Mucosa of gallbladder (tissue), 1 donor: Measurements from ENCODE around the gene ZC3H12D. TPM values are rescaled to one million over a fixed set of nuclear protein-coding genes. Genes with fewer than 3 reads are reported as not detected.
"Not testable (repeated sequence)": the region's sequence is repeated elsewhere in the genome, so short reads cannot be mapped to it uniquely, and the experiment has no call there.

Source experiments
- DNase-seq: peaks from one replicate; pipeline ENCODE4 v3.0.0-alpha.2; 2020; ENCODE audit warnings: low spot score
- total RNA-seq: library from RNA; stranded (reverse); gene quantifications from one replicate; pipeline ENCODE4 v1.2.1, GENCODE V29; 2021
- donor health status: DM: no; HTN: no; CAD: no.

Gene ZC3H12D
- total RNA-seq, 1 donor from 2014 or later = 1.6 TPM

GRCh38 chr6:149483849-149484655 is 762 bp downstream of the ZC3H12D start:
- no peak for DNase-seq

GRCh38 chr6:149483334-149483725 is 1.5 kb downstream of the ZC3H12D start:
- no peak for DNase-seq

- DNase-seq = no peak
Observed at GRCh38 chr6:149482545-149483333, 2.1 kb downstream of the ZC3H12D start.

GRCh38 chr6:149480502-149481280 is 4.1 kb downstream of the ZC3H12D start:
- no peak for DNase-seq

- no peak for DNase-seq
Observed at GRCh38 chr6:149478631-149479314, 6.0 kb downstream of the ZC3H12D start.

- no peak for DNase-seq
Observed at GRCh38 chr6:149477544-149477943, 7.3 kb downstream of the ZC3H12D start.

- no peak for DNase-seq
Observed at GRCh38 chr6:149476789-149477455, 7.9 kb downstream of the ZC3H12D start.

GRCh38 chr6:149474108-149474935 is 10.5 kb downstream of the ZC3H12D start:
- DNase-seq = no peak

- DNase-seq = no peak
Observed at GRCh38 chr6:149473080-149474052, 11.4 kb downstream of the ZC3H12D start.

- no peak for DNase-seq
Observed at GRCh38 chr6:149472241-149472640, 12.6 kb downstream of the ZC3H12D start.

GRCh38 chr6:149471801-149472200 is 13.0 kb downstream of the ZC3H12D start:
- no peak for DNase-seq

GRCh38 chr6:149470948-149471347 is 13.9 kb downstream of the ZC3H12D start:
- DNase-seq = no peak

GRCh38 chr6:149468179-149468578 is 16.6 kb downstream of the ZC3H12D start:
- DNase-seq = no peak

- DNase-seq = no peak
Observed at GRCh38 chr6:149467265-149467664, 17.5 kb downstream of the ZC3H12D start.

- no peak for DNase-seq
Observed at GRCh38 chr6:149464411-149464810, 20.4 kb downstream of the ZC3H12D start.

- DNase-seq = no peak
Observed at GRCh38 chr6:149463781-149464180, 21.0 kb downstream of the ZC3H12D start.

- not testable (repeated sequence) for DNase-seq
Observed at GRCh38 chr6:149462712-149463111, 22.1 kb downstream of the ZC3H12D start.

- no peak for DNase-seq
Observed at GRCh38 chr6:149461670-149462069, 23.1 kb downstream of the ZC3H12D start.

- not testable (repeated sequence) for DNase-seq
Observed at GRCh38 chr6:149460249-149460648, 24.6 kb downstream of the ZC3H12D start.
